ENCODE data around the gene LSP1. TPM values are rescaled to one million over a fixed set of nuclear protein-coding genes. Genes with fewer than 3 reads are reported as not detected.

LSP1 gene
- total and polyA plus RNA-seq, 2 of the 8 experiments (the other 6 are each of a cell fraction or from before 2014, with no cell fraction given), result 0.03 TPM; not detected in 1

DNA sequence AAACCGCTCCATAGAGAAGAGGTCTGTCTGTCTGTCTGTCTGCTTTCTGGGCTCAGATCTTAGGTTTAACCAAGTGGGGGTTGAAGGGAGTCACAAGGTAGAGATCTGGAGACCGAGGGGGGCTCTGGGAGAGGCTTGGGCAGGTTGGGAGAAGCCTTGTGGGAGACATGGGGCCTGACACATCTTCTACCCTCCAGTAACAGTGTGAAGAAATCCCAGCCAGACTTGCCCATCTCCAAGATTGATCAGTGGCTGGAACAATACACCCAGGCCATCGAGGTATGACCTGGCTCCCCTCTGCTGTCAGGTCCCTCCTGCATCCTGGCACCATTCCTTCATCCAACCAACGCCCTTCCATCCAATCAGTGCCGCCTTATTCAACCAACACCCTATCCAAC lies 31.4 kb downstream of the LSP1 start:
- H4K5ac ChIP-seq (ENCODE audit: insufficient read length, low read depth, low read length), result no peak overlapping the region
- H3K9me3 ChIP-seq (ENCODE audit: insufficient read depth in 2 of 2, low read depth in 1 of 2, low read length in 1 of 2), result no peaks in the 10 kb centered on the region
- no peak overlapping the region for H3K4ac ChIP-seq (replicated peaks; ENCODE audit: insufficient read length, low read depth, low read length)
- H3K18ac ChIP-seq (ENCODE audit: extremely low read depth, low read length), result no peak overlapping the region
- no peaks in the 10 kb centered on the region for H3K36me3 ChIP-seq (ENCODE audit: control insufficient read depth in 2 of 4, insufficient read depth in 4 of 4, low read length in 3 of 4)
- no peak overlapping the region for H2BK15ac ChIP-seq (ENCODE audit: low read length)
- no peak overlapping the region for H4K8ac ChIP-seq (ENCODE audit: extremely low read depth, insufficient read depth, low read length)
- FAIRE-seq (no peak), DNase-seq (ENCODE audit: low read depth in 1 of 2, low spot score in 2 of 2) (no peak)
- CTCF ChIA-PET (ENCODE audit: partially characterized antibody), result interaction anchor here (1.0 to 4.8 kb wide), 8 partner anchors 33 to 268 kb away, joined by 3 to 170 read pairs (median 20); partner anchors contain the start of gene SYT8
- TF ChIP-seq, protein P1, sequence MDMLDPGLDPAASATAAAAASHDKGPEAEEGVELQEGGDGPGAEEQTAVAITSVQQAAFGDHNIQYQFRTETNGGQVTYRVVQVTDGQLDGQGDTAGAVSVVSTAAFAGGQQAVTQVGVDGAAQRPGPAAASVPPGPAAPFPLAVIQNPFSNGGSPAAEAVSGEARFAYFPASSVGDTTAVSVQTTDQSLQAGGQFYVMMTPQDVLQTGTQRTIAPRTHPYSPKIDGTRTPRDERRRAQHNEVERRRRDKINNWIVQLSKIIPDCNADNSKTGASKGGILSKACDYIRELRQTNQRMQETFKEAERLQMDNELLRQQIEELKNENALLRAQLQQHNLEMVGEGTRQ (IDR thresholded peaks at IDR 0.05; ENCODE audit: low read length), result no peak
- TF ChIP-seq POLR2A (IDR thresholded peaks at IDR 0.05; ENCODE audit: control extremely low read depth in 1 of 2, low read depth in 2 of 2, low read length in 2 of 2) (no peak), ASH2L (IDR thresholded peaks at IDR 0.05; ENCODE audit: low read length) (no peak), CREB1 (IDR thresholded peaks at IDR 0.05) (no peak)
- no peak overlapping the region for H3K14ac ChIP-seq (ENCODE audit: insufficient read length)
- POLR2A ChIA-PET (ENCODE audit: partially characterized antibody), result interaction anchor here (0.8 to 1.1 kb wide), 2 partner anchors 32 to 264 kb away, joined by 3 read pairs; no protein-coding TSS in a partner anchor
- H3K4me2 ChIP-seq (ENCODE audit: insufficient read depth in 1 of 2, low read depth in 2 of 2, low read length in 2 of 2), result no peak overlapping the region
- H2BK5ac ChIP-seq (ENCODE audit: low read depth, low read length), result no peak overlapping the region
- no peak overlapping the region for H4K91ac ChIP-seq (replicated peaks; ENCODE audit: insufficient read length, low read length)
- H3K27me3 ChIP-seq (replicated peaks in 1 of 4; ENCODE audit: control insufficient read depth in 3 of 4, extremely low read depth in 1 of 4, insufficient read depth in 3 of 4, low read length in 3 of 4), result no peaks in the 10 kb centered on the region; a peak in 1 of 7 replicates
- H2AK5ac ChIP-seq (ENCODE audit: low read depth, low read length), result no peak overlapping the region
- no peak overlapping the region for H3K23ac ChIP-seq (ENCODE audit: insufficient read length)
- WGBS, 2 experiments (ENCODE audit: extremely low coverage in 1 of 2, insufficient coverage in 1 of 2, insufficient read length in 1 of 2, insufficient replicate concordance in 2 of 2, low coverage in 1 of 2, low lambda C conversion rate in 2 of 2, missing lambda C conversion rate in 1 of 2), result 86% methylated on average over 5 of the region's 5 CpGs; no CpG with 5 or more reads in 1 of the 2 experiments
- no peak overlapping the region for H3K9ac ChIP-seq (replicated peaks in 1 of 4; ENCODE audit: extremely low read depth in 1 of 4, low read depth in 3 of 4, low read length in 3 of 4)
- no peak overlapping the region for H2BK12ac ChIP-seq (ENCODE audit: low read depth, low read length)
- no peaks in the 10 kb centered on the region for H4K20me1 ChIP-seq (replicated peaks in 1 of 2; ENCODE audit: control insufficient read depth in 1 of 2, insufficient read depth in 2 of 2, low read length in 2 of 2)
- H3K79me1 ChIP-seq (ENCODE audit: low read depth, low read length), result no peaks in the 10 kb centered on the region
- H2AFZ ChIP-seq (ENCODE audit: low read length), result no peak overlapping the region
- no peak overlapping the region for H2BK120ac ChIP-seq (replicated peaks; ENCODE audit: low read depth, low read length)
- peaks cover 16% of the 10 kb centered on the region; the same call in 1 of the 2 replicates for H3K23me2 ChIP-seq (ENCODE audit: low read depth, low read length)
- H3K79me2 ChIP-seq (ENCODE audit: control insufficient read depth in 1 of 2, insufficient read depth in 2 of 2, low read length in 2 of 2), result no peaks in the 10 kb centered on the region
- H3K27ac ChIP-seq (ENCODE audit: low read depth, low read length), result no peak overlapping the region
- H3K4me3 ChIP-seq (ENCODE audit: extremely low read depth in 1 of 4, insufficient read depth in 2 of 4, low read depth in 3 of 4, low read length in 4 of 4), result no peak overlapping the region
- H2BK20ac ChIP-seq (ENCODE audit: low read length), result no peak overlapping the region
- no peak overlapping the region for H3K56ac ChIP-seq (replicated peaks; ENCODE audit: insufficient read length, low read depth, low read length)
- H3K4me1 ChIP-seq (replicated peaks in 1 of 4; ENCODE audit: control insufficient read depth in 3 of 4, insufficient read depth in 4 of 4, low read length in 3 of 4), result peaks cover 0 to 5% (median 2%) of the 10 kb centered on the region in 4 experiments; a peak in 3 of 7 replicates

Measured in H1 (cell line).